Measurements from ENCODE around the gene INPP4A.

The INPP4A gene

GRCh38 chr2:98485453-98485755, 40.7 kb downstream of the INPP4A start:
- TF ChIP-seq CTCF (IDR thresholded peaks at IDR 0.05; ENCODE audit: low read depth, low read length): no peak
- no peak for DNase-seq (ENCODE audit: extremely low read depth, low read depth)

- no peak for TF ChIP-seq CTCF (IDR thresholded peaks at IDR 0.05; ENCODE audit: low read depth, low read length)
- DNase-seq (ENCODE audit: extremely low read depth, low read depth): no peak
Observed at GRCh38 chr2:98486374-98486981, 41.8 kb downstream of the INPP4A start.

GRCh38 chr2:98487101-98487805, 42.6 kb downstream of the INPP4A start:
- no peak for DNase-seq (ENCODE audit: extremely low read depth, low read depth)
- TF ChIP-seq CTCF (IDR thresholded peaks at IDR 0.05; ENCODE audit: low read depth, low read length): no peak

- TF ChIP-seq CTCF (IDR thresholded peaks at IDR 0.05; ENCODE audit: low read depth, low read length): peak; percentile 35
- no peak for DNase-seq (ENCODE audit: extremely low read depth, low read depth)
Observed at GRCh38 chr2:98487806-98488189, 43.1 kb downstream of the INPP4A start.

GRCh38 chr2:98488252-98488651, 43.6 kb downstream of the INPP4A start:
- TF ChIP-seq CTCF (IDR thresholded peaks at IDR 0.05; ENCODE audit: low read depth, low read length): no peak
- DNase-seq (ENCODE audit: extremely low read depth, low read depth): no peak

GRCh38 chr2:98489486-98489885, 44.8 kb downstream of the INPP4A start:
- no peak for DNase-seq (ENCODE audit: extremely low read depth, low read depth)
- TF ChIP-seq CTCF (IDR thresholded peaks at IDR 0.05; ENCODE audit: low read depth, low read length): no peak

GRCh38 chr2:98489971-98490962, 45.6 kb downstream of the INPP4A start:
- TF ChIP-seq CTCF (IDR thresholded peaks at IDR 0.05; ENCODE audit: low read depth, low read length): no peak
- DNase-seq (ENCODE audit: extremely low read depth, low read depth): no peak

Data from AG09319 (cell line).